SK-N-SH treated with all-trans-retinoic acid at 6 μM for 48 hours (cell line): ENCODE measurements around the gene LRRC37A3.
"Not testable (repeated sequence)": the region's sequence is repeated elsewhere in the genome, so short reads cannot be mapped to it uniquely, and the experiment has no call there.

ENCODE experiments used
- ARNTL ChIP-seq: fragments of 450-650 bp; formaldehyde crosslinking; IDR thresholded peaks from 2 replicates; pipeline ENCODE4 v1.5.0; 2020; ENCODE audit warnings: low read depth, mild to moderate bottlenecking, moderate library complexity, borderline replicate concordance
- BACH2 ChIP-seq: fragments of 250-450 bp; sonication (Bioruptor Pico); IDR thresholded peaks from 2 replicates; pipeline ENCODE4 v1.9.0; 2021; ENCODE audit warnings: mild to moderate bottlenecking, borderline replicate concordance
- CSDC2 ChIP-seq: fragments of 250-450 bp; sonication (Bioruptor Pico); IDR thresholded peaks from 2 replicates; pipeline ENCODE4 v1.5.0; 2020; ENCODE audit warnings: mild to moderate bottlenecking, moderate library complexity
- GLIS3 ChIP-seq: fragments of 250-450 bp; sonication (Bioruptor Pico); IDR thresholded peaks from 2 replicates; pipeline ENCODE4 v1.5.0; 2020; ENCODE audit warnings: mild to moderate bottlenecking, moderate library complexity
- OSR1 ChIP-seq: fragments of 250-450 bp; sonication (Bioruptor Pico); IDR thresholded peaks from 2 replicates; pipeline ENCODE4 v1.8.0; 2022; ENCODE audit warnings: moderate library complexity, mild to moderate bottlenecking, inconsistent platforms
- PATZ1 ChIP-seq: fragments of 250-450 bp; sonication (Bioruptor Pico); IDR thresholded peaks from 2 replicates; pipeline ENCODE4 v1.8.0; 2020; ENCODE audit warnings: mild to moderate bottlenecking, moderate library complexity, borderline replicate concordance
- PPARA ChIP-seq: fragments of 250-450 bp; sonication (Bioruptor Pico); IDR thresholded peaks from 2 replicates; pipeline ENCODE4 v1.5.0; 2020; ENCODE audit warnings: mild to moderate bottlenecking, borderline replicate concordance
- RARB ChIP-seq: fragments of 250-450 bp; sonication (Bioruptor Pico); IDR thresholded peaks from 2 replicates; pipeline ENCODE4 v1.8.0; 2021; ENCODE audit warnings: mild to moderate bottlenecking, moderate library complexity
- TOX ChIP-seq: fragments of 250-450 bp; sonication (Bioruptor Pico); IDR thresholded peaks from 2 replicates; pipeline ENCODE4 v1.8.0; 2021; ENCODE audit warnings: mild to moderate bottlenecking, moderate library complexity, borderline replicate concordance
- ZC3H10 ChIP-seq: fragments of 250-450 bp; sonication (Bioruptor Pico); IDR thresholded peaks from 2 replicates; pipeline ENCODE4 v1.5.1; 2021; ENCODE audit warnings: mild to moderate bottlenecking, moderate library complexity
- ZFP3 ChIP-seq: fragments of 250-450 bp; sonication (Bioruptor Pico); IDR thresholded peaks from 2 replicates; pipeline ENCODE4 v1.5.0; 2020; ENCODE audit warnings: mild to moderate bottlenecking, moderate library complexity
- ZFP30 ChIP-seq: fragments of 450-650 bp; formaldehyde crosslinking; IDR thresholded peaks from 2 replicates; pipeline ENCODE4 v1.5.0; 2022; ENCODE audit warnings: mild to moderate bottlenecking, moderate library complexity
- ZNF565 ChIP-seq: fragments of 450-650 bp; formaldehyde crosslinking; conservative IDR thresholded peaks from 2 replicates; pipeline ENCODE4 v1.5.0; 2020; ENCODE audit warnings: low read depth, mild to moderate bottlenecking, moderate library complexity
- ZNF8 ChIP-seq: fragments of 450-650 bp; formaldehyde crosslinking; IDR thresholded peaks from 2 replicates; pipeline ENCODE4 v1.5.0; 2020; ENCODE audit warnings: mild to moderate bottlenecking, moderate library complexity

- not testable (repeated sequence) for TF ChIP-seq ZFP30; ZNF565 (CRISPR knock-in tag); ZFP3 (CRISPR knock-in tag); PATZ1 (CRISPR knock-in tag); BACH2 (CRISPR knock-in tag); GLIS3 (CRISPR knock-in tag); ZNF8 (CRISPR knock-in tag); OSR1 (CRISPR knock-in tag); ZC3H10 (CRISPR knock-in tag); ARNTL (CRISPR knock-in tag); RARB (CRISPR knock-in tag); CSDC2 (CRISPR knock-in tag); TOX (CRISPR knock-in tag); PPARA
Measured at GRCh38 chr17:64818904-64819303, 100.4 kb downstream of the LRRC37A3 start.
